ENCODE data around the gene SRSF12. TPM values are rescaled to one million over a fixed set of nuclear protein-coding genes. Genes with fewer than 3 reads are reported as not detected.
A peak's percentile ranks its signal among the peaks of the same experiment; 100 is the strongest.

Gene SRSF12
- total RNA-seq, 4 donors from 2014 or later, result 0.19 to 0.44 (median 0.38) TPM

- WGBS, 2 donors, result 4 to 5% methylated on average over 12 to 17 of the region's 17 CpGs
- no peak for DNase-seq
- intact Hi-C loops (cut with DNase I), result no loop called here
Observed at GRCh38 chr6:89145091-89145955, 27.5 kb upstream of the SRSF12 start.

GRCh38 chr6:89144354-89144906 is 26.6 kb upstream of the SRSF12 start:
- Histone ChIP-seq H3K27ac (no peak overlapping the region), H3K36me3 (peaks cover 0 to 2% (median 0%) of the 10 kb centered on the region in 3 donors), H3K4me3 (no peak overlapping the region), H3K9me3 (no peaks in the 10 kb centered on the region), H3K27me3 (no peaks in the 10 kb centered on the region), H3K4me1 (peaks cover 0 to 48% (median 11%) of the 10 kb centered on the region in 3 donors)
- no peak for DNase-seq
- TF ChIP-seq POLR2A (IDR thresholded peaks at IDR 0.05) (no peak), CTCF (IDR thresholded peaks at IDR 0.05) (no peak)
- WGBS, 2 donors, result 26 to 41% methylated on average over 2 of the region's 2 CpGs
- intact Hi-C loops (cut with DNase I), result no loop called here

More at GRCh38 chr6:89145091-89145955, 27.5 kb upstream of the SRSF12 start:
- TF ChIP-seq CTCF (IDR thresholded peaks at IDR 0.05), result no peak
- TF ChIP-seq POLR2A (IDR thresholded peaks at IDR 0.05), result no peak
- peaks cover 0 to 10% (median 0%) of the 10 kb centered on the region in 3 donors for H3K36me3 ChIP-seq
- H3K27ac ChIP-seq, result peak overlapping the region; percentile 83 to 92 (median 86)
- no peaks in the 10 kb centered on the region for H3K27me3 ChIP-seq
- peak overlapping the region; percentile 65 to 85 (median 74) for H3K4me3 ChIP-seq
- H3K4me1 ChIP-seq, result peaks cover 0 to 47% (median 11%) of the 10 kb centered on the region in 3 donors
- no peaks in the 10 kb centered on the region for H3K9me3 ChIP-seq

- Histone ChIP-seq H3K36me3 (no peaks in the 10 kb centered on the region), H3K27me3 (no peaks in the 10 kb centered on the region), H3K4me3 (no peak overlapping the region), H3K9me3 (no peaks in the 10 kb centered on the region), H3K4me1 (peaks cover 0 to 23% (median 3%) of the 10 kb centered on the region in 3 donors), H3K27ac (no peak overlapping the region)
- WGBS, 2 donors, result 65 to 81% methylated on average over 7 of the region's 7 CpGs
- intact Hi-C loops (cut with DNase I), result no loop called here
- DNase-seq, result no peak
- TF ChIP-seq CTCF (IDR thresholded peaks at IDR 0.05), result no peak
- no peak for TF ChIP-seq POLR2A (IDR thresholded peaks at IDR 0.05)
Observed at GRCh38 chr6:89140347-89141156, 22.7 kb upstream of the SRSF12 start.

GRCh38 chr6:89139509-89140346 is 21.9 kb upstream of the SRSF12 start:
- H3K9me3 ChIP-seq, result no peaks in the 10 kb centered on the region
- intact Hi-C loops (cut with DNase I), result no loop called here
- H3K36me3 ChIP-seq, result no peaks in the 10 kb centered on the region
- DNase-seq, result no peak
- TF ChIP-seq CTCF (IDR thresholded peaks at IDR 0.05) (no peak), POLR2A (IDR thresholded peaks at IDR 0.05) (no peak)
- peaks cover 0 to 15% (median 3%) of the 10 kb centered on the region in 3 donors for H3K4me1 ChIP-seq
- H3K4me3 ChIP-seq, result no peak overlapping the region
- H3K27me3 ChIP-seq, result no peaks in the 10 kb centered on the region
- no peak overlapping the region for H3K27ac ChIP-seq
- WGBS, 2 donors, result 55 to 87% methylated on average over 5 of the region's 5 CpGs

Data from esophagus squamous epithelium (tissue), 5 donors.